HK-2 (cell line): ENCODE measurements around the gene GFPT2.

Experiments
- DNase-seq: peaks from one replicate; pipeline ENCODE4 v3.0.0-alpha.2; 2018; ENCODE audit not compliant: unreplicated experiment

The GFPT2 gene

GRCh38 chr5:180378438-180379344 is 25.6 kb upstream of the GFPT2 start:
- DNase-seq = no peak

GRCh38 chr5:180377556-180378197 is 24.5 kb upstream of the GFPT2 start:
- DNase-seq = no peak

- no peak for DNase-seq
Observed at GRCh38 chr5:180376511-180376910, 23.4 kb upstream of the GFPT2 start.

- DNase-seq = no peak
Observed at GRCh38 chr5:180375955-180376354, 22.8 kb upstream of the GFPT2 start.

DNA sequence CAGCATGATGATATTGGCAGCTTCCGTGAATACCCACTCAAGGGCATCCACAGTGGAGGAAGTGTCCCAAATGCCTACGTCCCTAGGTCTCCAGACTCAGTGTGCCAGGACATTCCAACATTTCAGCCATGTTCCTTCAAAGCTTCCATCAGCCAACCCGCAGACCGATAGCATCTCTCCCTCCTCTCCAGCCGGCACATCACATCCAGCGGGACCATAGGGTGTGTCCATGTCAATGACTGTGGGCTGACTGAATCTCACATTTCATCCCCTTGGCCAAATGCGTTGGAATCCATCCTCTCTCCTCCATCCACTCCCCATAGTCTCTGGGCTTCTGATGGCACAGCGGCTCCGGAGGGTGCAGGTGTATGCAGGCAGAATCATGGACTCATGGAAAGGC is 22.2 kb upstream of the GFPT2 start:
- no peak for DNase-seq

GRCh38 chr5:180373870-180374269 is 20.7 kb upstream of the GFPT2 start:
- DNase-seq = no peak

GRCh38 chr5:180373454-180373853 is 20.3 kb upstream of the GFPT2 start:
- no peak for DNase-seq

DNA sequence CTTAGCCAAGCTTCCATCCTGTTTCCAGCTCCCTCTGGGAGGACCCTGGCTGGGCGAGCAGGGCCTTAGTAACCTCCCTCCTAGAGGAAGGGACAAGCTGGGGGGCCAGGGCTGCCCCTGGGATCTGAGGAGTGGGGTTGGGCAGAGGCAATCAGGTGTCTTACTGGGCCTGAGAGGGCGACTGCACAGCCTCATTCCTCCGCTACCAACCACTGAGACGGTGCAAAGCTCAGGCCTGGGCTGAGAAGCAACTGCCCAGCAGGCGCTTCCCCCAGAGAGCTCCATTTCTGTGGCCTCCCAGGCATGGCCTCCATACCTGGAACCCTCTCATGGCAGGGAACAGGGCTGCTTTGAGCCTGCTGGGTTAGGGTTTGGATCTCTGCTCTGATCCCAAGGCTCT is 18.8 kb upstream of the GFPT2 start:
- no peak for DNase-seq

DNA sequence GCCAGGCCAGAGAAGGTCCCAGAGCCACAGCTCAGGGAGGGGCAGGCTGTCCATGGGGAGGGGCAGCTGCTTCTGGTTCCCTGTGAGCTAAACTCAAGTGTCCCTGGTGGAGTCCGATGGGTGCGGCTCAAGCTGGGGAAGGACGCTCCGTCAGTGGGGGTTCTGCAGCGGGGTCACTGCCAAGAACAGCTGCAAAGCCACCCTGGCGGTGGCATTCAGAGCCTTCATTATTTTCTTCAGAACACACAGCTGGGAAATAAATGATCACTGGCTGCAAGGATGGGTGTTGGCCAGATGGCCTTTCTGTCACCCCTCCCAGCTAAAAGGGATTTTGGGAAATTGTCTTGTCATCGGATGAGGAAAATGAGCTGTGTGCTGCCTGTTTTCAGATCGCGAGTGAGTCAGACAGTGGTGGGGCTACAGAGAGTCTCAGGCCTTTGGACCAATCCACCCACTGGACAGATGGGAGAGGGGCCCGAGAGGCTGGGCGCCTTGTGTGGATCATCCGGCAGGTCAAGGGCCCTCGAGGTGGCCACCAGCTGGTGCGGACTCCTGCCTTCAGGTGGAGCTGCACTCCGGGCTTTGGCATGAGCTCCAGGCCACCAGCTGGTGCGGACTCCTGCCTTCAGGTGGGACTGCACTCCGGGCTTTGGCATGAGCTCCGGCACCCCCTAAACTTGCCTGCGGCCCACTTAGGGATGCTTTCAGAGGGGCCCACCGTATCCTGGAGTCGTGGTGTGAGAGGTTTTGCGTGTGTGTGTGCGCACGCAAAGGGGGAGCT is 17.9 kb upstream of the GFPT2 start:
- DNase-seq = no peak

DNA sequence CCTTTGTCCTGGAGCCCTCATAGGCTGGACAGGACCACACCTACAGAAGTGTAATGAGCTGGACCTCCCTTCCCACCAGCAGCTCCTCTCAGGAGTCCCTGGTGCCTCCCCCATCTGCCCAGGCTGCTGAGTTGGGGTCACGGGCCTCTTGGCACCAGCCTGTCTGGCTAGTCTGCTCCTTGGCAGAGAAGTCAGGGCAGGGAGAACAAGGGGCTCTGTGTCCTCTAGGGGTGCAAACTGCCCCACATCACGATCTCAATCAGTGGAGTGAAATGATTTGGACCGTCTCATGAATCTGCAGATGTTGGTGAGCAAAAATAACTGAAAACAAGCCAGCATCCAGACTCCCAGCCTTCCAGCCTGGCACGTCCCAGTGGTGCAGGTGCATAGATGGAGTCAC is 14.9 kb upstream of the GFPT2 start:
- DNase-seq = no peak

DNA sequence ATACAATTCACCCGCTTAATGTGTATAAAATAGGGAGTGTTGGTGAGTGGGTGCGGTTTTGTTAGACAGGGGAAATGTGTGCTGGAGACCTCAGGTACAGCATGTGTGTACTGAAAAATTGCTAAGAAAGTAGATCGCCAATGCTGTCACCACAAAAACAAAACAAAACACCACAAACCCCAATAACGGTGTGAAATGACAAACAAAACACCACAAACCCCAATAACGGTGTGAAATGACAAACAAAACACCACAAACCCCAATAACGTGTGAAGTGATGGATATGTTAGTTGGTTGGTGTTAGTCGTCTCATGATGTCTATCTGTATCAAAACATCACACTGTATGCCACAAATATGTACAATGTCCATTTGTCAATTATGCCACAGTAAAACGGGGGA is 14.2 kb upstream of the GFPT2 start:
- DNase-seq = no peak

DNA sequence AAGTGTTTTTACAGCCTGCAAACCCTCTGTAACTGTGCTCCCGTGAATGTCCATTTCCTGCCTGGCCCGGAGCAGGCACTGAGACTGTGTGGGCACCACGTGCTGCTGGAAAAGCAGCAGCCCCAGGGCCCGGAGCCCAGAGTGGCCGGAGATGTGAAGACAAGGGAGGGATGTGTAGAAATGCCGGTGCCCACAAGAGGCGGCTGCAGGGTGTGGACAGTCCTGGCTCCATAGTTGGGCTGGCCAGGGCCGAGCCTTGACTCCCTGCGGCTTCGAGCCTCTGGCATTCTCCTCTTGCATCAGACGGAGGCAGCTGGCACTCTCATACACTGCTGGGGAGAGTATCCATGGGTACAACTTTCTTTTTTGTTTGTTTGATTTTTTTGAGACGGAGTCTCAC is 13.2 kb upstream of the GFPT2 start:
- DNase-seq = no peak

- no peak for DNase-seq
Observed at GRCh38 chr5:180365829-180366228, 12.7 kb upstream of the GFPT2 start.

DNA sequence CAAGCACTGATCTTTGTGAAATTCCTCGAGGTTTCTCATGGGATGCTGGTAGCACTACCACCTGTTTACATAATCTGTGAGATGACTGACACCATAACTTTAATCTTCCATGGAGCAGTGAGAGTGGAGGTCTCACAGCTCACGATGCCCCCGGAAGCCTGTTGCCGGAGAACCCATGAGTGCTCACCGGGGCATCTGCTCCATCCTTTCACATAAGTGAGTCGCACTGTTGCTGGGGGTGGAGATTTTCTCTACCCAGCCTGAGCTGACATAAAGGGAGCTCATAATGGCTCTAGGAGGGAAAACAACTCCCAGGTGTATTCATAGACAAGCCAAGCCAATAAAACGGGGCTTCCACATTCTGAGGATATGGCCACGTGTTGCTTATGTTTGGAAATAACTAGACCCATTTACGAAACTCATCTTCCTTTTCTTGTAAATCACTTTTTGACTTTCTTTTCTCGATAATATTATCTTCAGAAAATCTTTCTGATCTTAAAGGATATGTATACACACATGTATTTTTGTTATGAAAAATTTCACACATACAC is 11.2 kb upstream of the GFPT2 start:
- DNase-seq = no peak

DNA sequence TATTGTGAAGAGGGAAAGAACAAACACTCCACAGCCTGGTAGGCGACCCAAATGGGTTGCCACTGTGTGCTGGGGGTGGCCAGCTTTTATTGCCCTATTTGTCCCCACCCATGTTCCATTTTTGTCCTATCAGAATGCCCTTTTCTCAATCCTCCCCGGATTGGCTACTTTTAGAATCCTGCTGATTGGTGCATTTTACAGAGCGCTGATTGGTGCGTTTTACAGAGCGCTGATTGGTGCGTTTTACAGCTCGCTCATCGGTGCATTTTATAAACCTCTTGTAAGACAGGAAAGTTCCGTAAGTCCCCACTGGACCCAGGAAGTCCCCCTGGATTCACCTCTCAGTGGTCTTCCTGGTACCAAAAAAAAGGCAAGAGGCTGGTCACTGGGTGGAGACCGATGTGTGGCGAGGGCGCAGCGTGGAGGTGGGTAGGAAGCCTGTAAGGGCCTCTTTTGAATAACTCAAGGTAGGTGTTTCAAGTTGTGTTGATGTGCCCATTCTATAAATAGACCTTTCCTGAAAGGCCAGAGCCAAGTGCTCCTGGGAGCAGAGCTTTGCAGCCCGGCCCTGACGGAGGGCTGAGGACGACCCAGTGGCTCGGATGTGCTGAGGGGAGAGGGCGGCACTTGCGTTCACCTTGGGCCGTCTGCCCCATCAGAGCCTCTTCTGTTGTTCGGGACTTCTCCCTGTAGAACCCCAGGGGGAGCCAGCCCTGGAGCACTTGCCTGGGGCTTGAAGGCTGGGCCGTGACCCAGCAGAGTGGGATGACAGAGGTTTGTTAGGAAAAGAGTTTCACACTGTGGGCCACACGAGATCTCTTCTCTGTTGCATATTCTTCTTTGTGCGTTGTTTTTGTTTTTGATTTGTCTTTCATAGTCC is 7.2 kb upstream of the GFPT2 start:
- no peak for DNase-seq

DNA sequence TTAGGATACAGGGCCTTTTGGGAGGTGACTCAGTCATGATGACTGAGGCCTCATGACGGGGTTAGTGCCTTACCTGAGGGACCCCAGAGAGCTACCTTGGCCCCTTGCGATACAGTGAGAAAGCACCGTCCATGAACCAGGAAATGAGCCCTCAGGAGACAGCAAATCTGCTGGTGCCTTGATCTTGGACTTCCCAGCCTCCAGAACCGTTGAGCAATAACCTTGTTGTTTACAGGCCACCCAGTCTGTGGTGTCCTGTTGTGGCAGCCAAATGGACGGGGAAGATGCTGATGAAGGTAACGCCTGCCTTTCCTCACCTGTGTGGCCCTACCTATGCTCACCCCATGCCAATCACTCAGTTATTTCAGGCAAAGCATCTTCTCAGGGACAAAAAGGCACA is 5.6 kb upstream of the GFPT2 start:
- no peak for DNase-seq

- DNase-seq = no peak
Observed at GRCh38 chr5:180358179-180358578, 5.0 kb upstream of the GFPT2 start.

- no peak for DNase-seq
Observed at GRCh38 chr5:180354966-180355365, 1.8 kb upstream of the GFPT2 start.

GRCh38 chr5:180353980-180354452 is 880 bp upstream of the GFPT2 start:
- DNase-seq = no peak

- no peak for DNase-seq
Observed at GRCh38 chr5:180352116-180353047, 754 bp downstream of the GFPT2 start.
